A673 (cell line): ENCODE results near the gene FKBP5. TPM values are rescaled to one million over a fixed set of nuclear protein-coding genes. Genes with fewer than 3 reads are reported as not detected.
"Not testable (repeated sequence)": the region's sequence is repeated elsewhere in the genome, so short reads cannot be mapped to it uniquely, and the experiment has no call there.

Source experiments
- BruUV-seq: library from RNA; stranded (reverse); fragments of 400-500 nt; replicated peaks from 2 replicates; lab custom pipeline; 2021; lab: Mats Ljungman, UMichigan
- CTCF ChIA-PET: fragments of 300-600 bp; sonication (Branson Sonifier 250); formaldehyde crosslinking; loops from one replicate; lab custom pipeline; 2022; ENCODE audit warnings: antibody characterized with exemption; lab: Charles Lee
- POLR2A ChIA-PET: fragments of 300-600 bp; sonication (Branson Sonifier 250); formaldehyde crosslinking; loops from one replicate; lab custom pipeline; 2022; ENCODE audit warnings: antibody characterized with exemption; ENCODE audit not compliant: low non-redundant PET; lab: Charles Lee
- DNase-seq: peaks from one replicate; pipeline ENCODE4 v3.0.0-alpha.2; 2015; ENCODE audit warnings: low spot score
- H3K27ac ChIP-seq: fragments of 200-600 bp; sonication (generic); 2 replicates; pipeline ENCODE4 v1.5.1; 2016; ENCODE audit warnings: mixed run types, low read depth, mild to moderate bottlenecking, mixed read lengths, antibody characterized with exemption, low read length; ENCODE audit not compliant: poor library complexity, severe bottlenecking
- H3K27me3 ChIP-seq: fragments of 200-600 bp; sonication (generic); replicated peaks from 2 replicates; pipeline ENCODE4 v1.6.1; 2017; ENCODE audit warnings: mixed run types, low read depth, mild to moderate bottlenecking, mixed read lengths, antibody characterized with exemption, low read length; ENCODE audit not compliant: insufficient read depth, poor library complexity
- H3K36me3 ChIP-seq: fragments of 200-600 bp; sonication (generic); 2 replicates; pipeline ENCODE4 v1.6.1; 2016; ENCODE audit warnings: mixed run types, mild to moderate bottlenecking, mixed read lengths, antibody characterized with exemption, low read length; ENCODE audit not compliant: insufficient read depth, poor library complexity, severe bottlenecking
- H3K4me1 ChIP-seq: fragments of 200-600 bp; sonication (generic); 2 replicates; pipeline ENCODE4 v1.6.1; 2017; ENCODE audit warnings: mixed run types, mild to moderate bottlenecking, mixed read lengths, antibody characterized with exemption, low read length; ENCODE audit not compliant: insufficient read depth, poor library complexity, severe bottlenecking
- H3K4me3 ChIP-seq: fragments of 200-600 bp; sonication (generic); 2 replicates; pipeline ENCODE4 v1.5.1; 2016; ENCODE audit warnings: low read depth, mixed run types, mild to moderate bottlenecking, mixed read lengths, low read length; ENCODE audit not compliant: poor library complexity, severe bottlenecking
- H3K9me3 ChIP-seq: fragments of 200-600 bp; sonication (generic); 2 replicates; pipeline ENCODE4 v1.6.1; 2016; ENCODE audit warnings: mixed run types, low read depth, mild to moderate bottlenecking, mixed read lengths, antibody characterized with exemption, low read length; ENCODE audit not compliant: poor library complexity, severe bottlenecking
- EZH2 ChIP-seq: fragments of 200-600 bp; sonication (generic); IDR thresholded peaks from 2 replicates; pipeline ENCODE4 v1.6.1; 2017; ENCODE audit warnings: borderline replicate concordance, low read depth, mild to moderate bottlenecking, mixed read lengths, antibody characterized with exemption, low read length; ENCODE audit not compliant: poor library complexity, severe bottlenecking
- intact Hi-C: fragments of 100-400 bp; cut with micrococcal nuclease; formaldehyde crosslinking; loops from one replicate; pipeline ENCODE4 v1.10.0; 2022; ENCODE audit not compliant: unreplicated experiment
- total RNA-seq: library from RNA; stranded (reverse); gene quantifications from 2 replicates; pipeline ENCODE4 v1.2.3, GENCODE V29; 2021
- TF ChIP-seq, protein P1 (sequence below): fragments of 300-800, 200-600 bp; sonication (generic); conservative IDR thresholded peaks from 2 replicates; pipeline ENCODE4 v1.5.1; 2017; ENCODE audit warnings: low read depth, mild to moderate bottlenecking, antibody characterized with exemption, low read length, moderate library complexity, mixed read lengths

FKBP5 gene
- total RNA-seq, 1 experiment from 2014 or later: 20.4 TPM

DNA sequence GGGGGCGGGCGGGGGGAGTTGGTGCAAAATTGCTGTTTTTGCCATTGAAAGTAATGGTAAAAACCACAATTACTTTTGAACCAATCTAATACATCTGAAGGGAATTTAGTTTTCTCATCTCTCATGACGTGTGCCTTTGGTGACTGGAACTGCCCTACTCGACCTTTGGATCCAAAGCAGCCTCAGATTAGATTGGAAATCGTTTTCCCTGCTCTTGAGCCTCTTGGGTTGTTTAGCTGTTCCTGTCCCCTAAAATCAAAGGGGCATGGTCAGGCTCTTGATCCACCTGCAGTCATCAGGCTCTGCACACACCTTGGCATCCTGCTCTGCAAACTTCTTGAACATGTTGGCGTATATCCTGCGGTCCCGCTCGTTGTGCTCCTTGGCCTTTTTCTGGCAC is 112.0 kb downstream of the FKBP5 start:
- no peak overlapping the region for H3K27ac ChIP-seq
- H3K9me3 ChIP-seq: no peaks in the 10 kb centered on the region
- no peak for DNase-seq
- TF ChIP-seq, protein P1, sequence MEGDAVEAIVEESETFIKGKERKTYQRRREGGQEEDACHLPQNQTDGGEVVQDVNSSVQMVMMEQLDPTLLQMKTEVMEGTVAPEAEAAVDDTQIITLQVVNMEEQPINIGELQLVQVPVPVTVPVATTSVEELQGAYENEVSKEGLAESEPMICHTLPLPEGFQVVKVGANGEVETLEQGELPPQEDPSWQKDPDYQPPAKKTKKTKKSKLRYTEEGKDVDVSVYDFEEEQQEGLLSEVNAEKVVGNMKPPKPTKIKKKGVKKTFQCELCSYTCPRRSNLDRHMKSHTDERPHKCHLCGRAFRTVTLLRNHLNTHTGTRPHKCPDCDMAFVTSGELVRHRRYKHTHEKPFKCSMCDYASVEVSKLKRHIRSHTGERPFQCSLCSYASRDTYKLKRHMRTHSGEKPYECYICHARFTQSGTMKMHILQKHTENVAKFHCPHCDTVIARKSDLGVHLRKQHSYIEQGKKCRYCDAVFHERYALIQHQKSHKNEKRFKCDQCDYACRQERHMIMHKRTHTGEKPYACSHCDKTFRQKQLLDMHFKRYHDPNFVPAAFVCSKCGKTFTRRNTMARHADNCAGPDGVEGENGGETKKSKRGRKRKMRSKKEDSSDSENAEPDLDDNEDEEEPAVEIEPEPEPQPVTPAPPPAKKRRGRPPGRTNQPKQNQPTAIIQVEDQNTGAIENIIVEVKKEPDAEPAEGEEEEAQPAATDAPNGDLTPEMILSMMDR: no peak
- no peak for TF ChIP-seq EZH2
- intact Hi-C loops: no loop called here
- ChIA-PET POLR2A (interaction anchor here (0.6 kb wide), 1 partner anchor 53 kb away, joined by 9 read pairs; no protein-coding TSS in a partner anchor), CTCF (no interaction called here)
- H3K27me3 ChIP-seq: no peaks in the 10 kb centered on the region
- no peak overlapping the region for H3K4me3 ChIP-seq
- peaks cover 4% of the 10 kb centered on the region for H3K36me3 ChIP-seq
- no peaks in the 10 kb centered on the region for H3K4me1 ChIP-seq
- BruUV-seq: no TSS peak

DNA sequence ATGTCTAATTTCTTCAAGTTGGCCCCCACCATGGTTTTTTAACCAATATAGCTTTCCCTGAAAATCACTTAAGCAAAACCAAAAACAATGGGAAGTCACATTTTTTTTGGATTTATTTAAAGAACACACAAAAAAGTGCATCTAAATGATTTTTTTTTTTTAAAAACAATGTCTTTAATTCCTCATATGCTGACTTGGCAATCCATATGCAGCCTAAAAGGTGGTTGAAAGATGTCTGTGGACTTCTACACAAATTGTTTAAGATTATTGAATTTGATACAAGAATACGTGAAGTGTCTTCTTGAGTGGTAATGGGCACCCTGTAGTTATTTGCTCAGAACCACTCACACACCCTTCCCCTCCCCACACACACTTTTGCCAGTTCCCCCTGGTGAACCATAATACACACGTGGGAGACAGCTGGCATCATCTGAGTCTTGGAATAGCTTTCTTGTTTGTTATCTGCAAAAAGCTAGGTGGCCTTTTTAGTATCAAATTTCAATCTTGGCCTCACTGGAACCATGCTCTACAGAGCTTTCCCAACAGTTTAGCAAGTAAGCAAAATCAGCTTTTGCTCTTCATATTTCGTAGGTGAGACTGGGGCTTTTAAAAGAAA is 115.1 kb downstream of the FKBP5 start:
- H3K4me3 ChIP-seq: no peak overlapping the region
- CTCF ChIA-PET: no interaction called here
- intact Hi-C loops: no loop called here
- no peak for DNase-seq
- TF ChIP-seq, protein P1: no peak
- no peak for TF ChIP-seq EZH2
- no peaks in the 10 kb centered on the region for H3K9me3 ChIP-seq
- no peaks in the 10 kb centered on the region for H3K4me1 ChIP-seq
- peaks cover 4% of the 10 kb centered on the region for H3K36me3 ChIP-seq
- POLR2A ChIA-PET: no interaction called here
- H3K27me3 ChIP-seq: no peaks in the 10 kb centered on the region
- BruUV-seq: no TSS peak
- H3K27ac ChIP-seq: no peak overlapping the region

DNA sequence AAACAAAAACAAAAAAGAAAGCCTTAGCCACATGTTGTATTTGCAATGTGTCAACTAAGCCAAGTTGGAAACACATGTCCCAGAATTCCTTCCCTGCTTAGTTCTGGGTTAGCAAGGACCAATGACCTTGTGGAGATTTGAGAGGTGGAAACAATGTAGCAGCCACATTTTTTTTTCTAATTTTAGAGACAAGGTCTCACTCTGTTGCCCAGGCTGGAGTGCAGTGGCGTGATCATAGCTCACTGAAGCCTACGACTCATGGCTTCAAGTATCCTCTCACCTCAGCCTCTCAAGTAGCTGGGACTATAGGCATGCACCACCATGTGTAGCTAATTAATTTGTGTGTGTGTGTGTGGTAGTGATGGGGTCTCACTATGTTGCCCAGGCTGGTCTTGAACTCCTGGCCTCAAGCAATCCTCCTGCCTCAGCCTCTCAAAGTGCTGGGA is 117.8 kb downstream of the FKBP5 start:
- H3K36me3 ChIP-seq, POLR2A ChIA-PET, H3K27me3 ChIP-seq, H3K4me1 ChIP-seq, BruUV-seq, H3K9me3 ChIP-seq, CTCF ChIA-PET, DNase-seq, H3K27ac ChIP-seq, H3K4me3 ChIP-seq, intact Hi-C loops: not testable (repeated sequence)

DNA sequence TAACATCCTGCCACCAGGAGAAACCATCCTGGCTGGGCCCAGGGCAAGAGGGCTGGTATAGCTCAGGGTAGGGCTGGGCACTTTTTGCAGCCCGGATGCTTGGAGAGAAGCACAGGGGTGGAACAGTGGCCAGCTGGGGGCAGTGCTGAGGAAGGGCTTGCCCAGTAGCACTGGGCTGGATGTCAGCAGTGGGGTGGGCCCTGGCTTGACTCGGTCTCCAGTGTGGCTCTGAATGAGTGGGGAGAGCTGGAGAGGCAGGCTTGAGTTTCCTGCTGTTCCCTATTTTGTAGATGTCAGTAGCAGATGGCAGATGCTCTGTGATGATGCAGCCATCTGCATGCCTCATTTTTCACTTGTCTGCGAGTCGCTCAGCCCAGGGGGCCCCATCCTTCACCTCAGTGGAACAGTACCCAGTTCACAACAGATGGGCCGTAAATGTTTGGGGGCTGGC is 119.7 kb downstream of the FKBP5 start:
- peak; percentile 16 for DNase-seq
- H3K27me3 ChIP-seq: peaks cover 3% of the 10 kb centered on the region
- ChIA-PET POLR2A (no interaction called here), CTCF (interaction anchor here (0.5 to 0.8 kb wide), 2 partner anchors 44 to 167 kb away, joined by 3 to 9 read pairs; partner anchors contain the start of gene ARMC12)
- no TSS peak for BruUV-seq
- TF ChIP-seq, protein P1: peak; percentile 56
- TF ChIP-seq EZH2: no peak
- H3K9me3 ChIP-seq: no peaks in the 10 kb centered on the region
- no peaks in the 10 kb centered on the region for H3K4me1 ChIP-seq
- H3K4me3 ChIP-seq: no peak overlapping the region
- no peaks in the 10 kb centered on the region for H3K36me3 ChIP-seq
- intact Hi-C loops: no loop called here
- H3K27ac ChIP-seq: no peak overlapping the region
